OCI-LY1 (cell line): ENCODE measurements around the gene NELL2.
A peak's percentile ranks its signal among the peaks of the same experiment; 100 is the strongest.

ENCODE experiments used
- H2AFZ ChIP-seq: fragments of 200-600 bp; sonication (generic), shearing (Covaris generic); 2 replicates; pipeline ENCODE4 v1.6.0; 2014; ENCODE audit warnings: antibody characterized with exemption, mild to moderate bottlenecking, low read length
- H3F3A ChIP-seq: fragments of 200-600 bp; sonication (generic), shearing (Covaris generic); 2 replicates; pipeline ENCODE4 v1.6.0; 2014; ENCODE audit warnings: mild to moderate bottlenecking, antibody characterized with exemption, low read length, moderate library complexity; ENCODE audit not compliant: insufficient read depth
- H3K27ac ChIP-seq: fragments of 200-600 bp; sonication (generic); 2 replicates; pipeline ENCODE4 v1.5.1; 2014; ENCODE audit warnings: low read length, mixed run types, mild to moderate bottlenecking, low read depth; ENCODE audit not compliant: poor library complexity, severe bottlenecking
- H3K27me3 ChIP-seq: fragments of 200-600 bp; sonication (generic); 2 replicates; pipeline ENCODE4 v1.6.0; 2014; ENCODE audit warnings: antibody characterized with exemption, mild to moderate bottlenecking, low read length, moderate library complexity; ENCODE audit not compliant: insufficient read depth
- H3K36me3 ChIP-seq: fragments of 200-600 bp; sonication (generic); 2 replicates; pipeline ENCODE4 v1.6.1; 2014; ENCODE audit warnings: mild to moderate bottlenecking, antibody characterized with exemption, low read length, moderate library complexity, mixed read lengths; ENCODE audit not compliant: insufficient read depth
- H3K4me1 ChIP-seq: fragments of 200-600 bp; sonication (generic); 2 replicates; pipeline ENCODE4 v1.5.1; 2014; ENCODE audit warnings: mild to moderate bottlenecking, low read length, moderate library complexity; ENCODE audit not compliant: insufficient read depth, severe bottlenecking
- H3K4me2 ChIP-seq: fragments of 200-600 bp; sonication (generic), shearing (Covaris generic); 2 replicates; pipeline ENCODE4 v1.6.1; 2014; ENCODE audit warnings: low read length
- H3K4me3 ChIP-seq: fragments of 200-600 bp; sonication (generic); 2 replicates; pipeline ENCODE4 v1.5.1; 2014; ENCODE audit warnings: low read length, low read depth, mild to moderate bottlenecking, mixed read lengths; ENCODE audit not compliant: poor library complexity, severe bottlenecking
- H3K79me2 ChIP-seq: fragments of 200-600 bp; shearing (Covaris generic); 2 replicates; pipeline ENCODE4 v1.6.1; 2016; ENCODE audit warnings: mixed run types, low read length, mixed read lengths; ENCODE audit not compliant: insufficient read depth
- H3K9ac ChIP-seq: fragments of 200-600 bp; sonication (generic), shearing (Covaris generic); 2 replicates; pipeline ENCODE4 v1.6.1; 2014; ENCODE audit warnings: mild to moderate bottlenecking, low read length, mixed read lengths
- H3K9me2 ChIP-seq: fragments of 200-600 bp; sonication (generic), shearing (Covaris generic); 2 replicates; pipeline ENCODE4 v1.6.1; 2014; ENCODE audit warnings: low read depth, mild to moderate bottlenecking, low read length, mixed read lengths
- H3K9me3 ChIP-seq: fragments of 200-600 bp; shearing (Covaris generic); 2 replicates; pipeline ENCODE4 v1.6.1; 2014; ENCODE audit warnings: low read length, mixed read lengths
- H4K20me1 ChIP-seq: fragments of 200-600 bp; sonication (generic), shearing (Covaris generic); 2 replicates; pipeline ENCODE4 v1.6.0; 2016; ENCODE audit warnings: mild to moderate bottlenecking, low read length; ENCODE audit not compliant: insufficient read depth
- CTCF ChIP-seq: fragments of 200-600 bp; sonication (generic), shearing (Covaris generic); IDR thresholded peaks from 2 replicates; pipeline ENCODE4 v1.5.1; 2017; ENCODE audit warnings: mild to moderate bottlenecking, antibody characterized with exemption, low read length, moderate library complexity, mixed read lengths
- EZH2 ChIP-seq: fragments of 200-600 bp; sonication (generic), shearing (Covaris generic); IDR thresholded peaks from 2 replicates; pipeline ENCODE4 v1.8.0; 2017; ENCODE audit warnings: borderline replicate concordance, mixed run types, mild to moderate bottlenecking, antibody characterized with exemption, low read length, moderate library complexity, mixed read lengths

Gene NELL2

GRCh38 chr12:44511289-44511688, 364.8 kb downstream of the NELL2 start:
- no peak overlapping the region for H2AFZ ChIP-seq
- H4K20me1 ChIP-seq = no peaks in the 10 kb centered on the region
- H3K27ac ChIP-seq = peak overlapping the region; percentile 71
- H3K9me2 ChIP-seq = no peaks in the 10 kb centered on the region
- H3K27me3 ChIP-seq = no peaks in the 10 kb centered on the region
- H3K9ac ChIP-seq = no peak overlapping the region; the same call in 1 of the 2 replicates
- H3F3A ChIP-seq = no peaks in the 10 kb centered on the region
- no peak overlapping the region for H3K4me3 ChIP-seq
- no peaks in the 10 kb centered on the region for H3K9me3 ChIP-seq
- no peaks in the 10 kb centered on the region for H3K79me2 ChIP-seq
- peaks cover 46% of the 10 kb centered on the region for H3K4me1 ChIP-seq
- peak overlapping the region; percentile 21; the same call in 1 of the 2 replicates for H3K4me2 ChIP-seq
- H3K36me3 ChIP-seq = no peaks in the 10 kb centered on the region
- TF ChIP-seq EZH2 (no peak), CTCF (no peak)

GRCh38 chr12:44510510-44510909, 365.6 kb downstream of the NELL2 start:
- Histone ChIP-seq H4K20me1 (no peaks in the 10 kb centered on the region), H3K4me2 (peak overlapping the region; percentile 21; the same call in 1 of the 2 replicates), H3K36me3 (no peaks in the 10 kb centered on the region), H3K79me2 (no peaks in the 10 kb centered on the region), H3K4me3 (no peak overlapping the region), H3K9me2 (no peaks in the 10 kb centered on the region), H3K27me3 (no peaks in the 10 kb centered on the region), H3K9ac (no peak overlapping the region), H3K9me3 (no peaks in the 10 kb centered on the region), H3K27ac (peak overlapping the region; percentile 71), H2AFZ (no peak overlapping the region), H3F3A (no peaks in the 10 kb centered on the region), H3K4me1 (peaks cover 46% of the 10 kb centered on the region)
- TF ChIP-seq CTCF (peak; percentile 39; the same call in 1 of the 2 replicates), EZH2 (no peak)

GRCh38 chr12:44510076-44510475, 366.0 kb downstream of the NELL2 start:
- Histone ChIP-seq H3K4me1 (peaks cover 46% of the 10 kb centered on the region), H3K9ac (no peak overlapping the region)

More at GRCh38 chr12:44510076-44510475, 366.0 kb downstream of the NELL2 start:
- no peaks in the 10 kb centered on the region for H3F3A ChIP-seq
- H3K79me2 ChIP-seq = no peaks in the 10 kb centered on the region
- no peaks in the 10 kb centered on the region for H3K9me3 ChIP-seq
- no peak overlapping the region for H2AFZ ChIP-seq
- H3K27ac ChIP-seq = peak overlapping the region; percentile 71
- H3K36me3 ChIP-seq = no peaks in the 10 kb centered on the region
- H3K9me2 ChIP-seq = no peaks in the 10 kb centered on the region
- no peaks in the 10 kb centered on the region for H4K20me1 ChIP-seq
- no peak overlapping the region for H3K4me3 ChIP-seq
- H3K27me3 ChIP-seq = no peaks in the 10 kb centered on the region
- TF ChIP-seq CTCF = no peak
- TF ChIP-seq EZH2 = no peak
- H3K4me2 ChIP-seq = no peak overlapping the region
